Measurements from ENCODE around the gene CDK5RAP1.

DNA sequence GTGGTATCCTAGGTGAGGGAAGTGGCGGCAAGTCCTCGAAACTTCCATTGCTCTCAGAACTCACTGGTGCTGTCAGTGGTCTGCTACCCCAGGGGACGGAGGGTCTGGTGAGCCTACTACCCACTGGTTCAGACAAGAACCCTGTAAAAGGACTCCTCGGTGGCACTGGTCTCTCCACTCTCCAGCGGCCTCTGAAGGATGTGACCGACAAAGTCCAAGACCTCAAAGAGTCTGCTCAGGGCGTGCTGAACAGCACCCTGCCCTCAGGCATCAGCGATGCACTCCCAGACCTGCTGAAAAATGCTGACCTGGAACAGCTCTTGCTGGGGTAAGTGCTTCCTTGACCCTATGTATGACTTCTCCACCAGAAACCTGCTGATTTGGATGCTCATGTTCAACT is 51.8 kb downstream of the CDK5RAP1 start:
- TF ChIP-seq EP300 (IDR thresholded peaks at IDR 0.05) (no peak), POLR2AphosphoS5 (IDR thresholded peaks at IDR 0.05) (no peak)
- TF ChIP-seq, protein P1, sequence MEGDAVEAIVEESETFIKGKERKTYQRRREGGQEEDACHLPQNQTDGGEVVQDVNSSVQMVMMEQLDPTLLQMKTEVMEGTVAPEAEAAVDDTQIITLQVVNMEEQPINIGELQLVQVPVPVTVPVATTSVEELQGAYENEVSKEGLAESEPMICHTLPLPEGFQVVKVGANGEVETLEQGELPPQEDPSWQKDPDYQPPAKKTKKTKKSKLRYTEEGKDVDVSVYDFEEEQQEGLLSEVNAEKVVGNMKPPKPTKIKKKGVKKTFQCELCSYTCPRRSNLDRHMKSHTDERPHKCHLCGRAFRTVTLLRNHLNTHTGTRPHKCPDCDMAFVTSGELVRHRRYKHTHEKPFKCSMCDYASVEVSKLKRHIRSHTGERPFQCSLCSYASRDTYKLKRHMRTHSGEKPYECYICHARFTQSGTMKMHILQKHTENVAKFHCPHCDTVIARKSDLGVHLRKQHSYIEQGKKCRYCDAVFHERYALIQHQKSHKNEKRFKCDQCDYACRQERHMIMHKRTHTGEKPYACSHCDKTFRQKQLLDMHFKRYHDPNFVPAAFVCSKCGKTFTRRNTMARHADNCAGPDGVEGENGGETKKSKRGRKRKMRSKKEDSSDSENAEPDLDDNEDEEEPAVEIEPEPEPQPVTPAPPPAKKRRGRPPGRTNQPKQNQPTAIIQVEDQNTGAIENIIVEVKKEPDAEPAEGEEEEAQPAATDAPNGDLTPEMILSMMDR (IDR thresholded peaks at IDR 0.05): no peak
